Stimulated activated CD8-positive, alpha-beta memory T cell treated with anti-CD3 and anti-CD28 coated beads, Interleukin-4, amount 100 ng/mL, for 48 hours (primary cell): ENCODE data around the gene ENKUR.
"Not testable (repeated sequence)": the region's sequence is repeated elsewhere in the genome, so short reads cannot be mapped to it uniquely, and the experiment has no call there.

Experiments used
- DNase-seq: peaks from one replicate; pipeline ENCODE4 v3.0.0-alpha.2; 2020

The ENKUR gene

GRCh38 chr10:24969841-24970281 is 46.1 kb downstream of the ENKUR start:
- no peak for DNase-seq

GRCh38 chr10:24968951-24969350 is 47.0 kb downstream of the ENKUR start:
- not testable (repeated sequence) for DNase-seq

- DNase-seq = no peak
Measured at GRCh38 chr10:24968349-24968748, 47.6 kb downstream of the ENKUR start.

GRCh38 chr10:24966962-24967481 is 48.9 kb downstream of the ENKUR start:
- no peak for DNase-seq

- no peak for DNase-seq
Measured at GRCh38 chr10:24965051-24965450, 50.9 kb downstream of the ENKUR start.

GRCh38 chr10:24963521-24964041 is 52.4 kb downstream of the ENKUR start:
- no peak for DNase-seq

GRCh38 chr10:24962995-24963394 is 53.0 kb downstream of the ENKUR start:
- no peak for DNase-seq

GRCh38 chr10:24961582-24961981 is 54.4 kb downstream of the ENKUR start:
- DNase-seq = no peak

- DNase-seq = no peak
Measured at GRCh38 chr10:24959382-24959730, 56.6 kb downstream of the ENKUR start.

GRCh38 chr10:24958721-24959381 is 57.1 kb downstream of the ENKUR start:
- DNase-seq = no peak

- no peak for DNase-seq
Measured at GRCh38 chr10:24958091-24958720, 57.8 kb downstream of the ENKUR start.

- not testable (repeated sequence) for DNase-seq
Measured at GRCh38 chr10:24957624-24958051, 58.3 kb downstream of the ENKUR start.

GRCh38 chr10:24953675-24954074 is 62.3 kb downstream of the ENKUR start:
- DNase-seq = no peak

- peak; percentile 59 for DNase-seq
Measured at GRCh38 chr10:24952707-24953645, 63.0 kb downstream of the ENKUR start.

GRCh38 chr10:24952143-24952706 is 63.7 kb downstream of the ENKUR start, which contains the start of gene PRTFDC1:
Gene PRTFDC1, minus strand, starts transcription at chr10:24952606. Its CDS starts 31 bp downstream, at chr10:24952575.
- peak; percentile 48 for DNase-seq

- peak; percentile 50 for DNase-seq
Measured at GRCh38 chr10:24951201-24952142, 64.5 kb downstream of the ENKUR start.

GRCh38 chr10:24950439-24950838 is 65.5 kb downstream of the ENKUR start:
- no peak for DNase-seq

GRCh38 chr10:24949616-24950015 is 66.3 kb downstream of the ENKUR start:
- DNase-seq = no peak

GRCh38 chr10:24947304-24948097 is 68.5 kb downstream of the ENKUR start:
- no peak for DNase-seq

- DNase-seq = no peak
Measured at GRCh38 chr10:24944512-24945255, 71.3 kb downstream of the ENKUR start.
